Measurements from ENCODE around the gene SMIM17. TPM values are rescaled to one million over a fixed set of nuclear protein-coding genes. Genes with fewer than 3 reads are reported as not detected.

SMIM17 gene
- total RNA-seq, 1 donor: 0.43 TPM

- no peak for DNase-seq (ENCODE audit: low read depth)
- H3K4me3 ChIP-seq (ENCODE audit: low read depth, low read length): no peak overlapping the region
- no peak for TF ChIP-seq CTCF (IDR thresholded peaks at IDR 0.05; ENCODE audit: insufficient read depth, low read depth, low read length)
Observed at GRCh38 chr19:56681702-56682101, 38.7 kb downstream of the SMIM17 start.

DNA sequence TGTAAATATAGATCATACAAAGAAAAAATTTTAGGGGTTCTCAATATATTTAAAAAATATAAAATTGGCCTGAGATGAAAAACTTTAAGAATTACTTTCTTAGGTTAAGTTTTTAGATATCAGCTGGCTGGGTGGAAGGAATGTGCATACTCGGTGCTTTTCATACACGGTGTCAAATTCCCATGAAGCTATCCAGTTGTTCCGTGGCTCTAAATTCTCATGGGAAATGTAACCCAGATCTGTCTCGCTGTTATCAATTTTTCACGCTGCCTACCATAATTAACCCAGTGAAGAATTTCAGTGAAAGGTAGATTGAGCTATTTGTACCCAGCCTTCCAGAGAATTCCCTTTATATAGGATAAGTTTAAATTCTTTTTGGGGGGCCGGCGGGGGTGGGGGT lies 40.2 kb downstream of the SMIM17 start:
- no peak overlapping the region for H3K4me3 ChIP-seq (ENCODE audit: low read depth, low read length)

DNA sequence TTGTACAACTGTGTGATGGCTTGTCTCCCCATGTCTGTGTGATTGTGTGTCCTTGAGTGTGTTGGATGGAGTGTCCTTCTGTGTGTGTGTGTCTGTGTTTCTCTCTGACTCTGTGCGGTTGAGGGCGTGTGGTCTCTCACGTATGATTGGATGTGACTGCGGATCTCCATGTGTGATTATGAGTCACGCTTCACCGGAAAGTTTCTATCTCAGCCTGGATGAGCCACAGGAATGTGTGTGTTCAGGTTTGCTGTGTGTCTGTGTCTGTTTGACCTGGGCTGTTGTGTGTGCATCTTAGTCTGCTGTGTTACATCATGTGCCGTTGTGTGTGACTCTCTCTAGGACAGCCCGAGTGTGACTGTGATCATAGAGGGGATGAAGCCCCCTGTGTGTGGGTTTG lies 44.1 kb downstream of the SMIM17 start:
- TF ChIP-seq CTCF (IDR thresholded peaks at IDR 0.05; ENCODE audit: insufficient read depth, low read depth, low read length): no peak
- no peak for DNase-seq (ENCODE audit: low read depth)
- no peak overlapping the region for H3K4me3 ChIP-seq (ENCODE audit: low read depth, low read length)

More for the DNA sequence above, 40.2 kb downstream of the SMIM17 start:
- no peak for TF ChIP-seq CTCF (IDR thresholded peaks at IDR 0.05; ENCODE audit: insufficient read depth, low read depth, low read length)
- DNase-seq (ENCODE audit: low read depth): no peak

GRCh38 chr19:56689198-56689597 lies 46.2 kb downstream of the SMIM17 start:
- H3K4me3 ChIP-seq (ENCODE audit: low read depth, low read length): no peak overlapping the region
- DNase-seq (ENCODE audit: low read depth): no peak
- no peak for TF ChIP-seq CTCF (IDR thresholded peaks at IDR 0.05; ENCODE audit: insufficient read depth, low read depth, low read length)

GRCh38 chr19:56690670-56691069 lies 47.7 kb downstream of the SMIM17 start:
- TF ChIP-seq CTCF (IDR thresholded peaks at IDR 0.05; ENCODE audit: insufficient read depth, low read depth, low read length): no peak
- DNase-seq (ENCODE audit: low read depth): no peak
- H3K4me3 ChIP-seq (ENCODE audit: low read depth, low read length): no peak overlapping the region

- no peak overlapping the region for H3K4me3 ChIP-seq (ENCODE audit: low read depth, low read length)
- no peak for TF ChIP-seq CTCF (IDR thresholded peaks at IDR 0.05; ENCODE audit: insufficient read depth, low read depth, low read length)
- DNase-seq (ENCODE audit: low read depth): no peak
Observed at GRCh38 chr19:56692206-56692895, 49.4 kb downstream of the SMIM17 start.

DNA sequence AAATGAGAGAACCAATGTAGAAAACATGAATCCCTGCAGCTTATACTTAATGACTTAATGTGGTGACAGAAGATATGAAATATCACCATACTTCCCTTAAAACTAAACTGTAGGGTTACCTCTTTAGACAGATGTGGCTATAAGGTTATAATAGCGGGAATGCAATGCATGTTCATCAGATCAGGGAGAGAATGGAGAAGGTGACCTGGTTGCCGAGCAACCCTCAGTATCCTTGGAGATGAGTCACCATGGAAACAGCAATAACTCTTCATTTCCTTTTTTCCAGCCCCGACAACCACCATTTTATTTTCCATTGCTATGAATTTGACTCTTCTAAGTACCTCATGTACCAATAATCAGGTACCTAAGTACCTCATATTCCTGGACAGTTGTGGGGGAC lies 56.6 kb downstream of the SMIM17 start:
- H3K4me3 ChIP-seq (ENCODE audit: low read depth, low read length): no peak overlapping the region
- no peak for TF ChIP-seq CTCF (IDR thresholded peaks at IDR 0.05; ENCODE audit: insufficient read depth, low read depth, low read length)
- no peak for DNase-seq (ENCODE audit: low read depth)

Data from fibroblast of villous mesenchyme (primary cell).